Vagina (tissue), 2 donors: Measurements from ENCODE around the gene ALK.

ENCODE experiments used
- CTCF ChIP-seq, 3 experiments: fragments of 450-650 bp in 2 of 3; fragments of 200-600 bp in 1 of 3; sonication (generic) in 1 of 3; IDR thresholded peaks; one replicate each; pipeline ENCODE4 v1.5.1; 2017 to 2019; ENCODE audit warnings: antibody characterized with exemption in 3 of 3, mild to moderate bottlenecking in 2 of 3, moderate library complexity in 2 of 3
- POLR2AphosphoS5 ChIP-seq, 2 donors: sonication (generic); formaldehyde crosslinking; IDR thresholded peaks; one replicate each; pipeline ENCODE4 v1.9.0; 2017; ENCODE audit warnings: antibody characterized with exemption in 2 of 2, mild to moderate bottlenecking in 2 of 2, low read depth in 1 of 2; ENCODE audit not compliant: insufficient read depth in 1 of 2

GRCh38 chr2:29195796-29196195 lies 725.6 kb downstream of the ALK start:
- TF ChIP-seq CTCF (IDR thresholded peaks at IDR 0.05) (no peak), POLR2AphosphoS5 (IDR thresholded peaks at IDR 0.05; ENCODE audit: insufficient read depth in 1 of 2, low read depth in 1 of 2) (no peak)
